ENCODE data around the gene PRPF18.

Gene PRPF18

GRCh38 chr10:13669182-13669855 lies 82.6 kb downstream of the PRPF18 start:
- DNase-seq (ENCODE audit: low read depth in 2 of 2): no peak

GRCh38 chr10:13669901-13670300 lies 83.1 kb downstream of the PRPF18 start:
- DNase-seq (ENCODE audit: low read depth in 2 of 2): no peak

GRCh38 chr10:13670311-13670710 lies 83.5 kb downstream of the PRPF18 start:
- DNase-seq (ENCODE audit: low read depth in 2 of 2): no peak

GRCh38 chr10:13671904-13672303 lies 85.1 kb downstream of the PRPF18 start:
- DNase-seq (ENCODE audit: low read depth in 2 of 2): no peak

- no peak for DNase-seq (ENCODE audit: low read depth in 2 of 2)
Measured at GRCh38 chr10:13672548-13672947, 85.8 kb downstream of the PRPF18 start.

- DNase-seq (ENCODE audit: low read depth in 2 of 2): no peak
Measured at GRCh38 chr10:13673156-13673555, 86.4 kb downstream of the PRPF18 start.

- DNase-seq (ENCODE audit: low read depth in 2 of 2): no peak
Measured at GRCh38 chr10:13674645-13675588, 88.2 kb downstream of the PRPF18 start.

- DNase-seq (ENCODE audit: low read depth in 2 of 2): no peak
Measured at GRCh38 chr10:13678101-13678843, 91.5 kb downstream of the PRPF18 start.
